MCF 10A (cell line): ENCODE measurements around the gene TNIP2. TPM values are rescaled to one million over a fixed set of nuclear protein-coding genes. Genes with fewer than 3 reads are reported as not detected.

Source experiments
- BruUV-seq: library from RNA; stranded (reverse); fragments of 400-500 nt; replicated peaks from 2 replicates; lab custom pipeline; 2021; lab: Mats Ljungman, UMichigan
- CTCF ChIA-PET: fragments of 300-600 bp; sonication (Branson Sonifier 250); formaldehyde crosslinking; extraction: SDS; loops from one replicate; lab custom pipeline; 2021; ENCODE audit warnings: antibody characterized with exemption, inconsistent platforms; lab: Yijun Ruan, JAX
- POLR2A ChIA-PET: fragments of 300-600, 350-650 bp; sonication (Branson Sonifier 250); formaldehyde crosslinking; extraction: SDS; loops from one replicate; lab custom pipeline; 2020; ENCODE audit warnings: antibody characterized with exemption, inconsistent platforms; lab: Yijun Ruan, JAX
- DNase-seq: peaks from one replicate; pipeline ENCODE4 v3.0.0-alpha.2; 2018; ENCODE audit not compliant: unreplicated experiment
- H3K27ac Mint-ChIP-seq: one replicate; pipeline ENCODE4 v1.8.0; 2022; ENCODE audit warnings: mild to moderate bottlenecking, low read depth, mixed read lengths; ENCODE audit not compliant: unreplicated experiment
- H3K27me3 Mint-ChIP-seq: one replicate; pipeline ENCODE4 v1.8.0; 2022; ENCODE audit warnings: mixed read lengths; ENCODE audit not compliant: insufficient read depth, unreplicated experiment
- H3K36me3 Mint-ChIP-seq: one replicate; pipeline ENCODE4 v1.8.0; 2022; ENCODE audit warnings: mild to moderate bottlenecking, moderate library complexity, mixed read lengths; ENCODE audit not compliant: insufficient read depth, unreplicated experiment
- H3K4me1 Mint-ChIP-seq: one replicate; pipeline ENCODE4 v1.8.0; 2022; ENCODE audit warnings: mixed read lengths; ENCODE audit not compliant: insufficient read depth, unreplicated experiment
- H3K4me3 Mint-ChIP-seq: one replicate; pipeline ENCODE4 v1.8.0; 2022; ENCODE audit warnings: mild to moderate bottlenecking, moderate library complexity, mixed read lengths; ENCODE audit not compliant: unreplicated experiment
- H3K9me3 Mint-ChIP-seq: one replicate; pipeline ENCODE4 v1.8.0; 2022; ENCODE audit warnings: mixed read lengths; ENCODE audit not compliant: unreplicated experiment
- CTCF ChIP-seq: fragments of 200-600 bp; IDR thresholded peaks from one replicate; pipeline ENCODE4 v1.8.0; 2022; ENCODE audit warnings: antibody characterized with exemption, mild to moderate bottlenecking; ENCODE audit not compliant: unreplicated experiment
- intact Hi-C: fragments of 100-400 bp; cut with micrococcal nuclease; formaldehyde crosslinking; loops from 2 replicates; pipeline ENCODE4 v1.14.1; 2022
- total RNA-seq: library from RNA; stranded (reverse); gene quantifications from 2 replicates; pipeline ENCODE4 v1.2.3, GENCODE V29; 2022

TNIP2 gene
- total RNA-seq, 1 experiment from 2014 or later: 46.1 TPM

- no TSS peak for BruUV-seq
- no peak for TF ChIP-seq CTCF
- Mint-ChIP-seq H3K4me3 (no peak overlapping the region), H3K9me3 (no peaks in the 10 kb centered on the region), H3K27ac (no peak overlapping the region), H3K36me3 (no peaks in the 10 kb centered on the region), H3K27me3 (no peaks in the 10 kb centered on the region), H3K4me1 (peaks cover 8% of the 10 kb centered on the region)
- ChIA-PET CTCF (no interaction called here), POLR2A (interaction anchor here (1.0 to 1.8 kb wide), 3 partner anchors 10 to 15 kb away, joined by 3 to 4 read pairs (median 4); partner anchors contain the start of gene TNIP2)
- intact Hi-C loops: no loop called here
- DNase-seq: no peak
Measured at GRCh38 chr4:2771264-2771663, 15.1 kb upstream of the TNIP2 start.

GRCh38 chr4:2768921-2769336, 12.8 kb upstream of the TNIP2 start:
- no peak for DNase-seq
- Mint-ChIP-seq H3K9me3 (no peaks in the 10 kb centered on the region), H3K4me1 (peaks cover 8% of the 10 kb centered on the region), H3K4me3 (no peak overlapping the region), H3K27ac (no peak overlapping the region), H3K27me3 (no peaks in the 10 kb centered on the region), H3K36me3 (no peaks in the 10 kb centered on the region)
- CTCF ChIA-PET: no interaction called here
- POLR2A ChIA-PET: no interaction called here
- BruUV-seq: no TSS peak
- intact Hi-C loops: no loop called here
- no peak for TF ChIP-seq CTCF

GRCh38 chr4:2768124-2768523, 12.0 kb upstream of the TNIP2 start:
- Mint-ChIP-seq H3K27me3 (no peaks in the 10 kb centered on the region), H3K9me3 (no peaks in the 10 kb centered on the region), H3K27ac (no peak overlapping the region), H3K4me1 (peaks cover 8% of the 10 kb centered on the region), H3K36me3 (no peaks in the 10 kb centered on the region), H3K4me3 (no peak overlapping the region)
- POLR2A ChIA-PET: interaction anchor here (0.6 kb wide), 1 partner anchor 24 kb away, joined by 3 read pairs; no protein-coding TSS in a partner anchor
- no peak for TF ChIP-seq CTCF
- intact Hi-C loops: no loop called here
- CTCF ChIA-PET: no interaction called here
- no TSS peak for BruUV-seq
- DNase-seq: no peak

- no peak for TF ChIP-seq CTCF
- ChIA-PET CTCF (interaction anchor here (0.8 kb wide), 1 partner anchor 186 kb away, joined by 3 read pairs; no protein-coding TSS in a partner anchor), POLR2A (interaction anchor here (0.6 kb wide), 1 partner anchor 25 kb away, joined by 3 read pairs; no protein-coding TSS in a partner anchor)
- DNase-seq: no peak
- intact Hi-C loops: no loop called here
- Mint-ChIP-seq H3K36me3 (no peaks in the 10 kb centered on the region), H3K4me1 (peaks cover 8% of the 10 kb centered on the region), H3K27ac (no peak overlapping the region), H3K9me3 (no peaks in the 10 kb centered on the region), H3K27me3 (no peaks in the 10 kb centered on the region), H3K4me3 (no peak overlapping the region)
- no TSS peak for BruUV-seq
Measured at GRCh38 chr4:2767705-2768074, 11.6 kb upstream of the TNIP2 start.
